ENCODE results near the gene FRMD3. TPM values are rescaled to one million over a fixed set of nuclear protein-coding genes. Genes with fewer than 3 reads are reported as not detected.

Gene FRMD3
- total RNA-seq, 4 donors from 2014 or later: 2.2 to 5.8 (median 4.4) TPM

GRCh38 chr9:83342006-83342405 is 196.2 kb downstream of the FRMD3 start:
- WGBS, 2 donors: 97 to 98% methylated on average over 3 of the region's 3 CpGs
- H3K4me3 ChIP-seq (ENCODE audit: low read depth, poor library complexity, severe bottlenecking): no peak overlapping the region
- DNase-seq (ENCODE audit: low spot score in 2 of 2): no peak
- TF ChIP-seq POLR2A (IDR thresholded peaks at IDR 0.05) (no peak), CTCF (IDR thresholded peaks at IDR 0.05) (no peak)
- intact Hi-C loops (cut with DNase I; ENCODE audit: low total_unique reads): no loop called here

- intact Hi-C loops (cut with DNase I; ENCODE audit: low total_unique reads): no loop called here
- DNase-seq (ENCODE audit: low spot score in 2 of 2): no peak
- H3K4me3 ChIP-seq (ENCODE audit: low read depth, poor library complexity, severe bottlenecking): no peak overlapping the region
- no peak for TF ChIP-seq CTCF (IDR thresholded peaks at IDR 0.05)
- no peak for TF ChIP-seq POLR2A (IDR thresholded peaks at IDR 0.05)
- 75% methylated on average over 3 of the region's 3 CpGs for WGBS, 2 donors
Observed at GRCh38 chr9:83340451-83340850, 197.8 kb downstream of the FRMD3 start.

GRCh38 chr9:83339435-83339834 is 198.8 kb downstream of the FRMD3 start:
- WGBS, 2 donors: 73 to 88% methylated on average over 1 of the region's 1 CpG
- intact Hi-C loops (cut with DNase I; ENCODE audit: low total_unique reads): no loop called here
- TF ChIP-seq POLR2A (IDR thresholded peaks at IDR 0.05) (no peak), CTCF (IDR thresholded peaks at IDR 0.05) (no peak)

GRCh38 chr9:83336706-83337105 is 201.5 kb downstream of the FRMD3 start:
- intact Hi-C loops (cut with DNase I; ENCODE audit: low total_unique reads): no loop called here
- 16 to 31% methylated on average over 1 of the region's 1 CpG for WGBS, 2 donors
- no peak for TF ChIP-seq POLR2A (IDR thresholded peaks at IDR 0.05)

More at GRCh38 chr9:83339435-83339834, 198.8 kb downstream of the FRMD3 start:
- no peak overlapping the region for H3K4me3 ChIP-seq (ENCODE audit: low read depth, poor library complexity, severe bottlenecking)
- DNase-seq (ENCODE audit: low spot score in 2 of 2): no peak

GRCh38 chr9:83334320-83334719 is 203.9 kb downstream of the FRMD3 start:
- 3 to 4% methylated on average over 4 of the region's 4 CpGs for WGBS, 2 donors
- TF ChIP-seq POLR2A (IDR thresholded peaks at IDR 0.05) (no peak), CTCF (IDR thresholded peaks at IDR 0.05) (no peak)
- no peak overlapping the region for H3K4me3 ChIP-seq (ENCODE audit: low read depth, poor library complexity, severe bottlenecking)
- DNase-seq (ENCODE audit: low spot score in 2 of 2): peak; percentile 65 to 94
- intact Hi-C loops (cut with DNase I; ENCODE audit: low total_unique reads): loop anchor here (5.0 kb wide), 1 partner anchor 208 kb away; no protein-coding TSS in a partner anchor

More at GRCh38 chr9:83336706-83337105, 201.5 kb downstream of the FRMD3 start:
- no peak for DNase-seq (ENCODE audit: low spot score in 2 of 2)
- no peak overlapping the region for H3K4me3 ChIP-seq (ENCODE audit: low read depth, poor library complexity, severe bottlenecking)

- DNase-seq (ENCODE audit: low spot score in 2 of 2): no peak
- TF ChIP-seq CTCF (IDR thresholded peaks at IDR 0.05) (no peak), POLR2A (IDR thresholded peaks at IDR 0.05) (no peak)
- intact Hi-C loops (cut with DNase I; ENCODE audit: low total_unique reads): loop anchor here (5.0 kb wide), 1 partner anchor 212 kb away; no protein-coding TSS in a partner anchor
- no peak overlapping the region for H3K4me3 ChIP-seq (ENCODE audit: low read depth, poor library complexity, severe bottlenecking)
- 95 to 97% methylated on average over 8 of the region's 8 CpGs for WGBS, 2 donors
Observed at GRCh38 chr9:83330207-83331196, 207.7 kb downstream of the FRMD3 start.

Data from lower leg skin (tissue), 4 donors.